ENCODE measurements around the gene RNF144A. TPM values are rescaled to one million over a fixed set of nuclear protein-coding genes. Genes with fewer than 3 reads are reported as not detected.

The RNF144A gene
- polyA plus RNA-seq, 1 of the 3 experiments (the other 2 are of a cell fraction): 15.6 TPM

- TF ChIP-seq USF1 (IDR thresholded peaks at IDR 0.05; ENCODE audit: borderline replicate concordance, low read depth) (no peak), TCF12 (IDR thresholded peaks at IDR 0.05) (no peak), FOXJ3 (CRISPR knock-in tag; IDR thresholded peaks at IDR 0.05) (no peak)
Measured at GRCh38 chr2:6963727-6964126, 46.5 kb downstream of the RNF144A start (continued).

GRCh38 chr2:6965071-6965795, 48.0 kb downstream of the RNF144A start:
- H3K27ac ChIP-seq (ENCODE audit: low read depth in 2 of 2, low read length in 1 of 2): no peak overlapping the region; a peak in 1 of 4 replicates
- H3K9me2 ChIP-seq: no peaks in the 10 kb centered on the region
- POLR2A ChIA-PET: no interaction called here
- peaks cover 4% of the 10 kb centered on the region for H3F3A ChIP-seq (replicated peaks; ENCODE audit: insufficient read depth)
- peaks cover 3 to 8% of the 10 kb centered on the region in 2 experiments for H3K36me3 ChIP-seq (replicated peaks in 1 of 2; ENCODE audit: control insufficient read depth in 1 of 2, insufficient read depth in 2 of 2, low read length in 1 of 2)
- no peak overlapping the region for H2AFZ ChIP-seq (ENCODE audit: low read depth)
- 90% methylated on average over 19 of the region's 19 CpGs for WGBS (ENCODE audit: low lambda C conversion rate)
- DNase-seq: no peak
- H3K79me2 ChIP-seq (ENCODE audit: insufficient read depth): no peaks in the 10 kb centered on the region
- CTCF ChIA-PET: interaction anchor here (0.8 to 3.9 kb wide), 7 partner anchors 13 to 79 kb away, joined by 3 to 18 read pairs (median 3); no protein-coding TSS in a partner anchor
- no peak overlapping the region for H3K4me3 ChIP-seq (ENCODE audit: low read depth in 2 of 2, low read length in 1 of 2)
- H3K4me2 ChIP-seq: no peak overlapping the region
- TF ChIP-seq TEAD4 (IDR thresholded peaks at IDR 0.05; ENCODE audit: borderline replicate concordance, insufficient read depth) (no peak), FOSL2 (IDR thresholded peaks at IDR 0.05; ENCODE audit: borderline replicate concordance, low read depth) (no peak), TCF12 (IDR thresholded peaks at IDR 0.05) (no peak), RFX5 (IDR thresholded peaks at IDR 0.05; ENCODE audit: low read length) (no peak), GABPA (IDR thresholded peaks at IDR 0.05; ENCODE audit: low read depth) (no peak), FOXJ3 (CRISPR knock-in tag; IDR thresholded peaks at IDR 0.05) (no peak), REST (IDR thresholded peaks at IDR 0.05; ENCODE audit: low read depth, low read length) (no peak), NRF1 (IDR thresholded peaks at IDR 0.05; ENCODE audit: low read depth, low read length) (no peak), SMC3 (IDR thresholded peaks at IDR 0.05; ENCODE audit: low read depth, low read length) (no peak), MAX (IDR thresholded peaks at IDR 0.05; ENCODE audit: low read depth) (no peak), CHD2 (IDR thresholded peaks at IDR 0.05; ENCODE audit: low read length, partially characterized antibody) (no peak), NFIC (IDR thresholded peaks at IDR 0.05; ENCODE audit: borderline replicate concordance) (no peak), SIN3A (IDR thresholded peaks at IDR 0.05; ENCODE audit: borderline replicate concordance, low read depth, low read length) (no peak), MEF2A (IDR thresholded peaks at IDR 0.05; ENCODE audit: borderline replicate concordance, low read depth) (no peak)
- H3K4me1 ChIP-seq (ENCODE audit: control insufficient read depth in 1 of 2, insufficient read depth in 2 of 2, low read depth in 1 of 2, low read length in 1 of 2): peaks cover 0 to 22% of the 10 kb centered on the region in 2 experiments; a peak in 1 of 4 replicates
- H4K20me1 ChIP-seq (ENCODE audit: insufficient read depth): no peaks in the 10 kb centered on the region; the same call in 1 of the 2 replicates
- H3K9ac ChIP-seq: no peak overlapping the region
- H3K27me3 ChIP-seq (ENCODE audit: insufficient read depth): no peaks in the 10 kb centered on the region
- no peaks in the 10 kb centered on the region for H3K9me3 ChIP-seq
